ENCODE results near the gene RBMX.

RBMX gene

GRCh38 chrX:136847874-136848273 is 32.7 kb downstream of the RBMX start:
- Histone ChIP-seq H3K4me3 (ENCODE audit: insufficient read depth, low read depth, low read length) (no peak overlapping the region), H3K9me3 (ENCODE audit: control insufficient read depth, low read length) (no peaks in the 10 kb centered on the region), H3K27me3 (ENCODE audit: control insufficient read depth, insufficient read depth, low read length, poor library complexity, severe bottlenecking) (no peaks in the 10 kb centered on the region), H3K4me1 (ENCODE audit: control insufficient read depth, insufficient read depth, low read length) (no peaks in the 10 kb centered on the region), H3K27ac (ENCODE audit: insufficient read depth, low read depth, low read length, poor library complexity, severe bottlenecking) (no peak overlapping the region), H3K36me3 (ENCODE audit: control insufficient read depth, insufficient read depth, low read length) (peaks cover 13% of the 10 kb centered on the region)
- WGBS, 2 experiments, result 94 to 97% methylated on average over 2 of the region's 2 CpGs

- Histone ChIP-seq H3K27ac (ENCODE audit: insufficient read depth, low read depth, low read length, poor library complexity, severe bottlenecking) (no peak overlapping the region), H3K27me3 (ENCODE audit: control insufficient read depth, insufficient read depth, low read length, poor library complexity, severe bottlenecking) (no peaks in the 10 kb centered on the region), H3K9me3 (ENCODE audit: control insufficient read depth, low read length) (no peaks in the 10 kb centered on the region), H3K4me3 (ENCODE audit: insufficient read depth, low read depth, low read length) (no peak overlapping the region), H3K36me3 (ENCODE audit: control insufficient read depth, insufficient read depth, low read length) (no peaks in the 10 kb centered on the region), H3K4me1 (ENCODE audit: control insufficient read depth, insufficient read depth, low read length) (no peaks in the 10 kb centered on the region)
- 92 to 100% methylated on average over 1 of the region's 1 CpG for WGBS, 2 experiments
Observed at GRCh38 chrX:136839196-136839595, 41.3 kb downstream of the RBMX start.

GRCh38 chrX:136835761-136836160 is 44.8 kb downstream of the RBMX start:
- no peak overlapping the region for H3K27ac ChIP-seq (ENCODE audit: insufficient read depth, low read depth, low read length, poor library complexity, severe bottlenecking)
- no peaks in the 10 kb centered on the region for H3K36me3 ChIP-seq (ENCODE audit: control insufficient read depth, insufficient read depth, low read length)
- H3K9me3 ChIP-seq (ENCODE audit: control insufficient read depth, low read length), result no peaks in the 10 kb centered on the region
- 82 to 86% methylated on average over 1 to 4 of the region's 4 CpGs for WGBS, 2 experiments
- H3K4me3 ChIP-seq (ENCODE audit: insufficient read depth, low read depth, low read length), result no peak overlapping the region
- no peaks in the 10 kb centered on the region for H3K27me3 ChIP-seq (ENCODE audit: control insufficient read depth, insufficient read depth, low read length, poor library complexity, severe bottlenecking)
- H3K4me1 ChIP-seq (ENCODE audit: control insufficient read depth, insufficient read depth, low read length), result no peaks in the 10 kb centered on the region

- no peak overlapping the region for H3K27ac ChIP-seq (ENCODE audit: insufficient read depth, low read depth, low read length, poor library complexity, severe bottlenecking)
- no peaks in the 10 kb centered on the region for H3K27me3 ChIP-seq (ENCODE audit: control insufficient read depth, insufficient read depth, low read length, poor library complexity, severe bottlenecking)
- H3K4me3 ChIP-seq (ENCODE audit: insufficient read depth, low read depth, low read length), result no peak overlapping the region
- H3K36me3 ChIP-seq (ENCODE audit: control insufficient read depth, insufficient read depth, low read length), result no peaks in the 10 kb centered on the region
- no peaks in the 10 kb centered on the region for H3K4me1 ChIP-seq (ENCODE audit: control insufficient read depth, insufficient read depth, low read length)
- no peaks in the 10 kb centered on the region for H3K9me3 ChIP-seq (ENCODE audit: control insufficient read depth, low read length)
- 88 to 90% methylated on average over 5 of the region's 5 CpGs for WGBS, 2 experiments
Observed at GRCh38 chrX:136829413-136829812, 51.1 kb downstream of the RBMX start.

- no peaks in the 10 kb centered on the region for H3K27me3 ChIP-seq (ENCODE audit: control insufficient read depth, insufficient read depth, low read length, poor library complexity, severe bottlenecking)
- H3K36me3 ChIP-seq (ENCODE audit: control insufficient read depth, insufficient read depth, low read length), result no peaks in the 10 kb centered on the region
- H3K9me3 ChIP-seq (ENCODE audit: control insufficient read depth, low read length), result no peaks in the 10 kb centered on the region
- H3K4me1 ChIP-seq (ENCODE audit: control insufficient read depth, insufficient read depth, low read length), result no peaks in the 10 kb centered on the region
- H3K27ac ChIP-seq (ENCODE audit: insufficient read depth, low read depth, low read length, poor library complexity, severe bottlenecking), result no peak overlapping the region
- 81 to 94% methylated on average over 1 of the region's 1 CpG for WGBS, 2 experiments
- H3K4me3 ChIP-seq (ENCODE audit: insufficient read depth, low read depth, low read length), result no peak overlapping the region
Observed at GRCh38 chrX:136828830-136829229, 51.7 kb downstream of the RBMX start.

- Histone ChIP-seq H3K27ac (ENCODE audit: insufficient read depth, low read depth, low read length, poor library complexity, severe bottlenecking) (no peak overlapping the region), H3K4me3 (ENCODE audit: insufficient read depth, low read depth, low read length) (no peak overlapping the region), H3K9me3 (ENCODE audit: control insufficient read depth, low read length) (no peaks in the 10 kb centered on the region), H3K27me3 (ENCODE audit: control insufficient read depth, insufficient read depth, low read length, poor library complexity, severe bottlenecking) (no peaks in the 10 kb centered on the region), H3K36me3 (ENCODE audit: control insufficient read depth, insufficient read depth, low read length) (no peaks in the 10 kb centered on the region), H3K4me1 (ENCODE audit: control insufficient read depth, insufficient read depth, low read length) (no peaks in the 10 kb centered on the region)
- WGBS, 2 experiments, result 84 to 94% methylated on average over 3 of the region's 3 CpGs
Observed at GRCh38 chrX:136827026-136827425, 53.5 kb downstream of the RBMX start.

- H3K27ac ChIP-seq (ENCODE audit: insufficient read depth, low read depth, low read length, poor library complexity, severe bottlenecking), result no peak overlapping the region
- no peaks in the 10 kb centered on the region for H3K4me1 ChIP-seq (ENCODE audit: control insufficient read depth, insufficient read depth, low read length)
- no peaks in the 10 kb centered on the region for H3K27me3 ChIP-seq (ENCODE audit: control insufficient read depth, insufficient read depth, low read length, poor library complexity, severe bottlenecking)
- 88 to 89% methylated on average over 1 of the region's 2 CpGs for WGBS, 2 experiments
- H3K9me3 ChIP-seq (ENCODE audit: control insufficient read depth, low read length), result no peaks in the 10 kb centered on the region
- H3K36me3 ChIP-seq (ENCODE audit: control insufficient read depth, insufficient read depth, low read length), result no peaks in the 10 kb centered on the region
- no peak overlapping the region for H3K4me3 ChIP-seq (ENCODE audit: insufficient read depth, low read depth, low read length)
Observed at GRCh38 chrX:136825771-136826170, 54.8 kb downstream of the RBMX start.
